ENCODE measurements around the gene UNK.

GRCh38 chr17:75819678-75820077 is 35.1 kb downstream of the UNK start:
- no peak for TF ChIP-seq MXD1 (CRISPR knock-in tag; IDR thresholded peaks at IDR 0.05; ENCODE audit: borderline replicate concordance, poor library complexity, severe bottlenecking)
- no peak for TF ChIP-seq TARDBP (IDR thresholded peaks at IDR 0.05)
- TF ChIP-seq GTF3C2 (IDR thresholded peaks at IDR 0.05; ENCODE audit: borderline replicate concordance, extremely low read depth, insufficient read length) = no peak
- TF ChIP-seq TAF1 (IDR thresholded peaks at IDR 0.05; ENCODE audit: control insufficient read depth, extremely low read depth, insufficient read depth, low read length, severe bottlenecking) = no peak
- TF ChIP-seq RAD21 (CRISPR knock-in tag; conservative IDR thresholded peaks at IDR 0.05 in 1 of 2, IDR thresholded peaks at IDR 0.05 in 1 of 2) = no peak
- no peak for TF ChIP-seq GABPA (tag; conservative IDR thresholded peaks at IDR 0.05; ENCODE audit: low read depth)
- TF ChIP-seq HDAC8 (tag; IDR thresholded peaks at IDR 0.05) = no peak
- TF ChIP-seq ELF4 (CRISPR knock-in tag; IDR thresholded peaks at IDR 0.05) = no peak
- TF ChIP-seq POLR2H (tag; IDR thresholded peaks at IDR 0.05; ENCODE audit: low read depth) = no peak
- TF ChIP-seq ZKSCAN1 (IDR thresholded peaks at IDR 0.05; ENCODE audit: low read depth, low read length) = no peak
